Suprapubic skin (tissue), 4 donors: ENCODE results near the gene SEMA3C.

Experiments used
- EP300 ChIP-seq: sonication (generic); formaldehyde crosslinking; IDR thresholded peaks from one replicate; pipeline ENCODE4 v1.6.1; 2017; ENCODE audit warnings: antibody characterized with exemption
- POLR2A ChIP-seq, 2 donors: fragments of 450-650 bp; IDR thresholded peaks; one replicate each; pipeline ENCODE4 v1.6.1; 2017; ENCODE audit warnings: antibody characterized with exemption in 2 of 2, mild to moderate bottlenecking in 2 of 2, moderate library complexity in 2 of 2
- POLR2AphosphoS5 ChIP-seq, 3 donors: sonication (generic); formaldehyde crosslinking; IDR thresholded peaks; one replicate each; pipeline ENCODE4 v1.6.1; 2017; ENCODE audit warnings: antibody characterized with exemption in 3 of 3
- TF ChIP-seq, protein P1 (sequence below), 2 donors: fragments of 200-600 bp in 1 of 2; fragments of 450-650 bp in 1 of 2; sonication (generic) in 1 of 2; IDR thresholded peaks; one replicate each; pipeline ENCODE4 v1.5.1; 2016 to 2019; ENCODE audit warnings: antibody characterized with exemption in 2 of 2, mild to moderate bottlenecking in 1 of 2, moderate library complexity in 1 of 2

DNA sequence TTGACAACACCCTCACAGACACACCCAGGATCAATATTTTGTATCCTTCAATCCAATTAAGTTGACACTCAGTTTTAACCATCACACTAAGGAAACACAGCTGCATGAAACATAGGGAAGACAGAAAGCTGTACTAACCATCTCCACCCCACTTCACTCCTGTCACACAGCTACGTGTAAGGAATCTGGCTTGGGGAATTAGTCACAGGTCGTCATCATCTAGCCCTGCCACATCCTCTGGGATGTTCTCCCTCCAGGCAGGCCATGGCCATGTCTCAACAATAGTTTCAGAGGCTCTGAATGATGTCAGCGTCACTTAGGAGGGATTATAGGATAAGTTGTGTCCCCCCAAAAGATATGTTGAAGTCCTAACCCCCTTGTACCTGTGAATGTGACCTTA, 10.8 kb upstream of the SEMA3C start:
- TF ChIP-seq POLR2A (IDR thresholded peaks at IDR 0.05) (no peak), EP300 (no peak), POLR2AphosphoS5 (IDR thresholded peaks at IDR 0.05) (no peak)
- TF ChIP-seq, protein P1, sequence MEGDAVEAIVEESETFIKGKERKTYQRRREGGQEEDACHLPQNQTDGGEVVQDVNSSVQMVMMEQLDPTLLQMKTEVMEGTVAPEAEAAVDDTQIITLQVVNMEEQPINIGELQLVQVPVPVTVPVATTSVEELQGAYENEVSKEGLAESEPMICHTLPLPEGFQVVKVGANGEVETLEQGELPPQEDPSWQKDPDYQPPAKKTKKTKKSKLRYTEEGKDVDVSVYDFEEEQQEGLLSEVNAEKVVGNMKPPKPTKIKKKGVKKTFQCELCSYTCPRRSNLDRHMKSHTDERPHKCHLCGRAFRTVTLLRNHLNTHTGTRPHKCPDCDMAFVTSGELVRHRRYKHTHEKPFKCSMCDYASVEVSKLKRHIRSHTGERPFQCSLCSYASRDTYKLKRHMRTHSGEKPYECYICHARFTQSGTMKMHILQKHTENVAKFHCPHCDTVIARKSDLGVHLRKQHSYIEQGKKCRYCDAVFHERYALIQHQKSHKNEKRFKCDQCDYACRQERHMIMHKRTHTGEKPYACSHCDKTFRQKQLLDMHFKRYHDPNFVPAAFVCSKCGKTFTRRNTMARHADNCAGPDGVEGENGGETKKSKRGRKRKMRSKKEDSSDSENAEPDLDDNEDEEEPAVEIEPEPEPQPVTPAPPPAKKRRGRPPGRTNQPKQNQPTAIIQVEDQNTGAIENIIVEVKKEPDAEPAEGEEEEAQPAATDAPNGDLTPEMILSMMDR (IDR thresholded peaks at IDR 0.05): no peak
